Choroid plexus epithelial cell (primary cell): ENCODE data around the gene PCDHA4.
"Not testable (repeated sequence)": the region's sequence is repeated elsewhere in the genome, so short reads cannot be mapped to it uniquely, and the experiment has no call there.

ENCODE experiments used
- DNase-seq: peaks from one replicate; pipeline ENCODE4 v3.0.0-alpha.2; 2010; ENCODE audit warnings: low read depth
- H3K4me3 ChIP-seq: 2 replicates; pipeline ENCODE4 v1.5.1; 2011; ENCODE audit warnings: low read depth, mild to moderate bottlenecking, control low read depth, low read length, moderate library complexity
- CTCF ChIP-seq: conservative IDR thresholded peaks from 2 replicates; pipeline ENCODE4 v1.5.1; 2011; ENCODE audit warnings: low read depth, mild to moderate bottlenecking, control low read depth, inconsistent platforms, low read length, moderate library complexity

Gene PCDHA4

GRCh38 chr5:140806834-140807775, at the start of gene PCDHA4:
PCDHA4 (plus strand) TSS chr5:140807068.
- peak; percentile 4 for DNase-seq
- H3K4me3 ChIP-seq, result no peak within 1 kb of the TSS
- peak; percentile 18 for TF ChIP-seq CTCF

- TF ChIP-seq CTCF, result no peak
- peak; percentile 2 for DNase-seq
- no peak overlapping the region for H3K4me3 ChIP-seq
These were observed 42.5 kb upstream of the PCDHA4 start for GRCh38 chr5:140764177-140764973.

- no peak for TF ChIP-seq CTCF
- H3K4me3 ChIP-seq, result no peak overlapping the region
- DNase-seq, result no peak
These were observed 39.4 kb upstream of the PCDHA4 start for GRCh38 chr5:140767444-140767843.

- no peak for DNase-seq
- no peak overlapping the region for H3K4me3 ChIP-seq
- TF ChIP-seq CTCF, result no peak
These were observed 26.4 kb upstream of the PCDHA4 start for GRCh38 chr5:140780512-140780911.

GRCh38 chr5:140785905-140786686, 20.8 kb upstream of the PCDHA4 start, which contains the start of gene PCDHA1:
PCDHA1 (plus strand) TSS chr5:140786140.
- DNase-seq, result no peak
- no peak for TF ChIP-seq CTCF
- no peak within 1 kb of the TSS for H3K4me3 ChIP-seq

GRCh38 chr5:140787422-140787821, 19.4 kb upstream of the PCDHA4 start:
- not testable (repeated sequence) for DNase-seq, H3K4me3 ChIP-seq

- not testable (repeated sequence) for DNase-seq, H3K4me3 ChIP-seq
These were observed 18.9 kb upstream of the PCDHA4 start for GRCh38 chr5:140787849-140788504.
